HepG2 (cell line): ENCODE results near the gene ATAD3C. TPM values are rescaled to one million over a fixed set of nuclear protein-coding genes. Genes with fewer than 3 reads are reported as not detected.

Experiments used
- ETV5 ChIP-seq: IDR thresholded peaks from 2 replicates; pipeline ENCODE4 v1.6.1; 2018; ENCODE audit warnings: missing biosample characterization, missing genetic modification reagents, inconsistent platforms, borderline replicate concordance
- FOSL2 ChIP-seq: sonication (generic); formaldehyde crosslinking; IDR thresholded peaks from 2 replicates; pipeline ENCODE4 v1.4.0; 2020; ENCODE audit warnings: missing genetic modification reagents
- FOXK2 ChIP-seq: fragments of 450-650 bp; IDR thresholded peaks from 2 replicates; pipeline ENCODE4 v1.6.1; 2016
- FOXP1 ChIP-seq, 2 experiments: fragments of 450-650 bp in 1 of 2; IDR thresholded peaks; 2 replicates each; pipeline ENCODE4 v1.6.1; 2017 to 2018; ENCODE audit warnings: antibody characterized with exemption in 1 of 2
- GATA4 ChIP-seq: sonication (generic); IDR thresholded peaks from 2 replicates; pipeline ENCODE4 v1.6.1; 2016; ENCODE audit warnings: antibody characterized with exemption, low read depth, borderline replicate concordance
- HMGXB4 ChIP-seq, 2 experiments: sonication (generic) in 1 of 2; formaldehyde crosslinking in 1 of 2; IDR thresholded peaks; 2 replicates each; pipeline versions ENCODE4 v1.4.0 to v1.6.1; 2018 to 2020; ENCODE audit warnings: missing genetic modification reagents in 2 of 2, borderline replicate concordance in 1 of 2, low read depth in 1 of 2, mild to moderate bottlenecking in 1 of 2, missing biosample characterization in 1 of 2
- HNRNPL ChIP-seq: fragments of 200-400 bp; formaldehyde crosslinking; IDR thresholded peaks from 2 replicates; pipeline ENCODE4 v1.6.1; 2017; ENCODE audit warnings: mild to moderate bottlenecking, low read depth, low read length
- HOXD1 ChIP-seq: sonication (generic); formaldehyde crosslinking; IDR thresholded peaks from 2 replicates; pipeline ENCODE4 v1.5.0; 2020; ENCODE audit warnings: missing genetic modification reagents
- JARID2 ChIP-seq: sonication (generic); formaldehyde crosslinking; IDR thresholded peaks from 2 replicates; pipeline ENCODE4 v1.8.1; 2023; ENCODE audit warnings: missing genetic modification reagents, inconsistent platforms; ENCODE audit not compliant: insufficient replicate concordance
- MTF2 ChIP-seq: sonication (generic); formaldehyde crosslinking; IDR thresholded peaks from 2 replicates; pipeline ENCODE4 v1.5.0; 2020; ENCODE audit warnings: missing genetic modification reagents, borderline replicate concordance
- MXD1 ChIP-seq: sonication (generic); formaldehyde crosslinking; IDR thresholded peaks from 2 replicates; pipeline ENCODE4 v1.4.0; 2020; ENCODE audit warnings: mild to moderate bottlenecking, missing genetic modification reagents
- MXI1 ChIP-seq: IDR thresholded peaks from 3 replicates; pipeline ENCODE4 v1.6.1; 2012; ENCODE audit warnings: low read depth, low read length, inconsistent platforms, borderline replicate concordance
- RBM39 ChIP-seq: fragments of 200-400 bp; formaldehyde crosslinking; IDR thresholded peaks from one replicate; pipeline ENCODE4 v1.6.1; 2018; ENCODE audit warnings: antibody characterized with exemption, mild to moderate bottlenecking, low read depth, low read length; ENCODE audit not compliant: poor library complexity, severe bottlenecking
- REXO4 ChIP-seq: sonication (generic); formaldehyde crosslinking; IDR thresholded peaks from 2 replicates; pipeline ENCODE4 v1.8.0; 2022; ENCODE audit warnings: missing genetic modification reagents, mild to moderate bottlenecking, borderline replicate concordance
- SCMH1 ChIP-seq: sonication (generic); formaldehyde crosslinking; IDR thresholded peaks from 2 replicates; pipeline ENCODE4 v1.9.0; 2021; ENCODE audit warnings: missing genetic modification reagents, mild to moderate bottlenecking, borderline replicate concordance
- TEF ChIP-seq: sonication (generic); formaldehyde crosslinking; IDR thresholded peaks from 2 replicates; pipeline ENCODE4 v1.5.0; 2020; ENCODE audit warnings: missing genetic modification reagents
- TFDP1 ChIP-seq: IDR thresholded peaks from 2 replicates; pipeline ENCODE4 v1.6.1; 2016; ENCODE audit warnings: missing compliant biosample characterization, missing genetic modification reagents, borderline replicate concordance
- ZFP82 ChIP-seq: sonication (generic); formaldehyde crosslinking; IDR thresholded peaks from 2 replicates; pipeline ENCODE4 v1.5.1; 2020; ENCODE audit warnings: mild to moderate bottlenecking, missing genetic modification reagents, borderline replicate concordance
- ZFP91 ChIP-seq: sonication (generic); formaldehyde crosslinking; IDR thresholded peaks from 2 replicates; pipeline ENCODE4 v1.9.0; 2022; ENCODE audit warnings: missing genetic modification reagents, mild to moderate bottlenecking, borderline replicate concordance
- ZNF282 ChIP-seq: fragments of 450-650 bp; IDR thresholded peaks from 2 replicates; pipeline ENCODE4 v1.6.1; 2018; ENCODE audit not compliant: partially characterized antibody
- ZNF329 ChIP-seq: sonication (generic); formaldehyde crosslinking; IDR thresholded peaks from 2 replicates; pipeline ENCODE4 v1.9.0; 2021; ENCODE audit warnings: low read depth, mild to moderate bottlenecking, missing genetic modification reagents
- ZNF607 ChIP-seq: sonication (generic); formaldehyde crosslinking; IDR thresholded peaks from 2 replicates; pipeline ENCODE4 v1.5.1; 2020; ENCODE audit warnings: missing genetic modification reagents, mild to moderate bottlenecking, borderline replicate concordance
- ZNF891 ChIP-seq: sonication (generic); formaldehyde crosslinking; IDR thresholded peaks from 2 replicates; pipeline ENCODE4 v1.5.0; 2020; ENCODE audit warnings: mild to moderate bottlenecking, missing genetic modification reagents
- polyA plus RNA-seq, 8 experiments: library from polyadenylated mRNA; depleted of rRNA in 3 of 8; stranded (reverse) in 7 of 8; unstranded in 1 of 8; fragments of >200 nt; fragmentation: Illumina TruSeq in 4 of 8; extraction: Trizol in 4 of 8; gene quantifications; 2 replicates each; pipeline versions ENCODE4 v1.2.1 to v1.2.3, GENCODE V29; 2011 to 2016; ENCODE audit warnings: low read depth in 4 of 8, missing spikeins in 1 of 8, mixed read lengths in 1 of 8; ENCODE audit not compliant: insufficient read depth in 1 of 8
- total RNA-seq, 5 experiments: library from RNA; depleted of rRNA; stranded (reverse); fragments of >200 nt; fragmentation: Illumina TruSeq; extraction: Trizol; gene quantifications; 2 replicates each; pipeline ENCODE4 v1.2.3, GENCODE V29; 2016; ENCODE audit warnings: low read depth in 1 of 5

ATAD3C gene
- total and polyA plus RNA-seq, 2 of the 13 experiments (the other 11 are each of a cell fraction or from before 2014, with no cell fraction given): 2.4 to 3.2 TPM

GRCh38 chr1:1471389-1472052 lies 22.0 kb downstream of the ATAD3C start, which contains the start of gene ATAD3B (continued):
- no peak for TF ChIP-seq ZNF329
- TF ChIP-seq ZNF282: no peak
- TF ChIP-seq MTF2 (CRISPR knock-in tag): no peak
- no peak for TF ChIP-seq RBM39
- no peak for TF ChIP-seq GATA4
- TF ChIP-seq ZNF607 (CRISPR knock-in tag): no peak
- TF ChIP-seq ETV5: peak; percentile 47
- TF ChIP-seq TFDP1 (CRISPR knock-in tag): peak; percentile 96
- TF ChIP-seq SCMH1: no peak
- TF ChIP-seq JARID2 (CRISPR knock-in tag): no peak
- peak; percentile 66; the same call in 1 of the 2 replicates for TF ChIP-seq FOSL2 (CRISPR knock-in tag)
- peak; percentile 37 to 67; a peak in 3 of 4 replicates for TF ChIP-seq HMGXB4 (CRISPR knock-in tag; IDR thresholded peaks at IDR 0.05; ENCODE audit: borderline replicate concordance in 1 of 2, low read depth in 1 of 2)
- TF ChIP-seq MXI1: peak; percentile 90; the same call in 1 of the 3 replicates
- TF ChIP-seq ZFP91: peak; percentile 31; the same call in 1 of the 2 replicates
- no peak for TF ChIP-seq FOXP1 (IDR thresholded peaks at IDR 0.05)
- TF ChIP-seq FOXP1 (CRISPR knock-in tag; IDR thresholded peaks at IDR 0.05): no peak
- no peak for TF ChIP-seq HNRNPL
- TF ChIP-seq FOXK2: no peak
- no peak for TF ChIP-seq ZNF891
- no peak for TF ChIP-seq REXO4 (CRISPR knock-in tag)
- TF ChIP-seq TEF (CRISPR knock-in tag): no peak
- peak; percentile 70; the same call in 1 of the 2 replicates for TF ChIP-seq HOXD1 (CRISPR knock-in tag)
- peak; percentile 76; the same call in 1 of the 2 replicates for TF ChIP-seq ZFP82 (CRISPR knock-in tag)
- peak; percentile 83 for TF ChIP-seq MXD1 (CRISPR knock-in tag)
